Measurements from ENCODE around the gene CACNG7. TPM values are rescaled to one million over a fixed set of nuclear protein-coding genes. Genes with fewer than 3 reads are reported as not detected.
A peak's percentile ranks its signal among the peaks of the same experiment; 100 is the strongest.

CACNG7 gene
- total RNA-seq, 6 experiments from 2014 or later: 0.38 to 1.2 (median 0.70) TPM

- H3K36me3 Mint-ChIP-seq (ENCODE audit: low read depth): peaks cover 45% of the 10 kb centered on the region
- H3K4me3 Mint-ChIP-seq: no peak overlapping the region
These were observed 32.3 kb upstream of the CACNG7 start for GRCh38 chr19:53876651-53877224.

GRCh38 chr19:53877361-53877766 is 31.7 kb upstream of the CACNG7 start:
- H3K36me3 Mint-ChIP-seq (ENCODE audit: low read depth): peaks cover 44% of the 10 kb centered on the region
- peaks cover 27% of the 10 kb centered on the region for H3K4me1 Mint-ChIP-seq (ENCODE audit: low read depth)
- peak; percentile 49 for DNase-seq
- 0 out of 2 replicates have a peak overlapping the region, but pooled peaks have one; percentile 0 for H3K4me3 Mint-ChIP-seq
- peaks cover 40% of the 10 kb centered on the region for H3K27me3 Mint-ChIP-seq (ENCODE audit: insufficient read depth)
- H3K9me3 Mint-ChIP-seq: no peaks in the 10 kb centered on the region; the same call in 1 of the 2 replicates
- H3K27ac Mint-ChIP-seq: peak overlapping the region; percentile 37; the same call in 1 of the 2 replicates
- no peak for TF ChIP-seq CTCF (IDR thresholded peaks at IDR 0.05)

More at GRCh38 chr19:53876651-53877224, 32.3 kb upstream of the CACNG7 start:
- Mint-ChIP-seq H3K27me3 (ENCODE audit: insufficient read depth) (peaks cover 40% of the 10 kb centered on the region), H3K27ac (peak overlapping the region; percentile 37), H3K9me3 (no peaks in the 10 kb centered on the region; the same call in 1 of the 2 replicates), H3K4me1 (ENCODE audit: low read depth) (peaks cover 28% of the 10 kb centered on the region)
- TF ChIP-seq CTCF (IDR thresholded peaks at IDR 0.05): no peak
- no peak for DNase-seq

GRCh38 chr19:53878776-53879139 is 30.3 kb upstream of the CACNG7 start:
- Mint-ChIP-seq H3K4me3 (no peak overlapping the region), H3K4me1 (ENCODE audit: low read depth) (peaks cover 28% of the 10 kb centered on the region), H3K27me3 (ENCODE audit: insufficient read depth) (peaks cover 36% of the 10 kb centered on the region), H3K27ac (peak overlapping the region; percentile 66), H3K9me3 (no peaks in the 10 kb centered on the region; the same call in 1 of the 2 replicates), H3K36me3 (ENCODE audit: low read depth) (peaks cover 32% of the 10 kb centered on the region)
- TF ChIP-seq CTCF (IDR thresholded peaks at IDR 0.05): no peak; the same call in 1 of the 2 replicates
- peak; percentile 51 for DNase-seq

GRCh38 chr19:53879140-53880081 is 29.7 kb upstream of the CACNG7 start:
- H3K27ac Mint-ChIP-seq: peak overlapping the region; percentile 66
- peak; percentile 92 for DNase-seq
- H3K4me1 Mint-ChIP-seq (ENCODE audit: low read depth): peaks cover 24% of the 10 kb centered on the region
- H3K36me3 Mint-ChIP-seq (ENCODE audit: low read depth): peaks cover 26% of the 10 kb centered on the region
- H3K9me3 Mint-ChIP-seq: no peaks in the 10 kb centered on the region; the same call in 1 of the 2 replicates
- TF ChIP-seq CTCF (IDR thresholded peaks at IDR 0.05): no peak; the same call in 1 of the 2 replicates
- no peak overlapping the region for H3K4me3 Mint-ChIP-seq
- H3K27me3 Mint-ChIP-seq (ENCODE audit: insufficient read depth): peaks cover 33% of the 10 kb centered on the region

GRCh38 chr19:53880711-53881481 is 28.2 kb upstream of the CACNG7 start:
- Mint-ChIP-seq H3K27ac (no peak overlapping the region), H3K4me3 (no peak overlapping the region), H3K36me3 (ENCODE audit: low read depth) (peaks cover 15% of the 10 kb centered on the region), H3K4me1 (ENCODE audit: low read depth) (peaks cover 17% of the 10 kb centered on the region), H3K9me3 (no peaks in the 10 kb centered on the region), H3K27me3 (ENCODE audit: insufficient read depth) (peaks cover 38% of the 10 kb centered on the region)
- TF ChIP-seq CTCF (IDR thresholded peaks at IDR 0.05): no peak
- DNase-seq: no peak
